Measurements from ENCODE around the gene ACOX3.
"Not testable (repeated sequence)": the region's sequence is repeated elsewhere in the genome, so short reads cannot be mapped to it uniquely, and the experiment has no call there.

Gene ACOX3

DNA sequence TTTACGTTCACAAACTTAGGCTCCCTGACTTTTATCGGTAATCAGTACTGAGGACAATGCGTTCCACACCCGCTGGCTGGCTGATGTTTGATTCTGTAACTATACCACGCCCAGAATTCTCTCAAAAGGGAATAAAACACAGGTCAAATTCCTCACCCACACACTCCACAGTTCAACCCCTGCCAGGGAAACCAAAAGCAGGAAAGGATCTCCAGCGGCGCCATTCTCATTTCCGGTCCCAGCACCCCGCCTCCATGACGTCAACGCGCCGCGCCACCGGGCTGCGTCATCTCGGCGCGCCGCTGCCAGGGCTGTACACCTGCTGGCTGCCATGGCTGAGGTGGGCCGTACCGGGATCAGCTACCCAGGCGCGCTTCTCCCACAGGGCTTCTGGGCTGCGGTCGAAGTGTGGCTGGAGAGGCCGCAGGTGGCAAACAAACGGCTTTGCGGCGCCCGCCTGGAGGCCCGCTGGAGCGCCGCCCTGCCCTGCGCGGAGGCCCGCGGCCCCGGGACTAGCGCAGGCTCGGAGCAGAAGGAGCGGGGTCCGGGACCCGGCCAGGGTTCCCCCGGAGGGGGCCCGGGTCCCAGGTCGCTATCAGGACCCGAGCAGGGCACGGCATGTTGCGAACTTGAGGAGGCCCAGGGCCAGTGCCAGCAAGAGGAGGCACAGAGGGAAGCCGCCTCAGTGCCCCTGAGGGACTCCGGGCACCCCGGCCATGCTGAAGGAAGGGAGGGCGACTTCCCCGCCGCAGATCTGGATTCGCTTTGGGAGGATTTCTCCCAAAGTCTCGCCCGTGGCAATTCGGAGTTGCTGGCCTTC is at the start of gene ACOX3, which contains the start of gene TRMT44:
ACOX3 (minus strand) TSS at position 232 of the 820 bp plus-strand sequence. CDS start 24,202 bp downstream, outside the sequence.
TRMT44 (plus strand) TSS at position 286 of the 820 bp plus-strand sequence; CDS start at position 332, 46 bp downstream.
- DNase-seq: peak; percentile 55

DNA sequence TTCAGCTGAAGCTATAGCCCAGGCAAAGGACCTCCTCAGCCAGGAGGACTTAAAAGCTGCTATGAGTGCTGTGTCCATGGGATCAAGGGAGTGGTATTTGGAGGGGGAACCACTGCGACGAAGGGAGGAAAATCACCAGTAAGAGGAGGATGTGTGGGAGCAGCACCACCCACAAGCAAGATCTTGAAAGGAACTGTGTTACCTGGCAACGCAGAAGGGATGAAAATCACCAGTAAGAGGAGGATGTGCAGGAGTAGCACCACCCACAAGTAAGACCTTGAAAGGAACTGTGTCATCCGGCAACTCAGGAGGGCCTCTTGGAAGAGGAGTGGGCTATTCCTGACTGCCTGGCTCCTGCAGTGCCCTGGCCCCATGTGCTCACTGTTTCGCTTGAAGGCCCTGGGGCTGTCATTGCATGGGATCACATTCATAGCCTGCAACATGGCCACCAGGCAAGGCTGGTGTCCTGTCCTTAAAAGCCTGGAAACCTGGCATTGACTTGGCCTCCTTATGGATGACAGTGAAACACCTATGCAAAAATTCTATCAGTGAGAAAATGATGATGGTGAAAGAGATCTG is 48.4 kb upstream of the ACOX3 start:
- no peak for DNase-seq

DNA sequence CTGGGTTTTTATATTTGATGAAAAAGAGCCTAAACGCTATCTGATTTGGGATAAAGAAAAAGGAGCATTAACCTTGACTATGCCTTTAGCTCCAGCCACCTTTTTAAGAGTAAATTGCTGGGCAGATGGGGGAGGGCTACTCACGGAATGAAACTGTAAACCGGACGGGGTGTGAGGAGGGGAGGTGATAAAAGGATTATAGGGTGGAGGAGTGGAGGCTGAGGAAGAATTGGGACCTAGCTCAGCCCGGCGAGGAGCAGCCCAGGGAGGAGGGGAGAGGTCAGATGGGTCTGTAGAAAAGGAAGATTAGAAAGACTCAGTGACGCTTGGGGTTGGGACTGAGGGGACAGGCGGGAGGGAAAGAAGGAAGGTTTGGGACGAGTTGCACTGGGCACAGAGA is 46.1 kb upstream of the ACOX3 start:
- not testable (repeated sequence) for DNase-seq

DNA sequence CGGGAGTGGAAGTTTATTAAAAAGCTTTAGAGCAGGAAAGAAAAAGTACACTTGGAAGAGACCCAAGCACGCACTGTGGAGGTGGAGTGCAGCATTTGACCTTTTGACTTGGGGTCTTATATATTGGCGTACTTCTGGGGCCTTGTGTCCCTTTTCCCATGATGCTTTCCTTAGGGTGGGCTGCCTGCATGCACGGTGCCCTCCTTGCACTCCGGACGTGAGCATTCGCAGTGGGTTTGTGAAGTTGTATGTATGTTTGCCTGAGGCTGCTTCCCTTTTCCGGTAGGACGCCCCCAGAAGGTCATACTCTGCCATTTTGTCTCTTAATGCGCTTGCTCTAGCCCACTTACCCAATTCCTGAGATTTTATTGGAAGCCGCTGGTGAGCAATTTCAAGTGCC is 39.7 kb upstream of the ACOX3 start:
- no peak for DNase-seq

DNA sequence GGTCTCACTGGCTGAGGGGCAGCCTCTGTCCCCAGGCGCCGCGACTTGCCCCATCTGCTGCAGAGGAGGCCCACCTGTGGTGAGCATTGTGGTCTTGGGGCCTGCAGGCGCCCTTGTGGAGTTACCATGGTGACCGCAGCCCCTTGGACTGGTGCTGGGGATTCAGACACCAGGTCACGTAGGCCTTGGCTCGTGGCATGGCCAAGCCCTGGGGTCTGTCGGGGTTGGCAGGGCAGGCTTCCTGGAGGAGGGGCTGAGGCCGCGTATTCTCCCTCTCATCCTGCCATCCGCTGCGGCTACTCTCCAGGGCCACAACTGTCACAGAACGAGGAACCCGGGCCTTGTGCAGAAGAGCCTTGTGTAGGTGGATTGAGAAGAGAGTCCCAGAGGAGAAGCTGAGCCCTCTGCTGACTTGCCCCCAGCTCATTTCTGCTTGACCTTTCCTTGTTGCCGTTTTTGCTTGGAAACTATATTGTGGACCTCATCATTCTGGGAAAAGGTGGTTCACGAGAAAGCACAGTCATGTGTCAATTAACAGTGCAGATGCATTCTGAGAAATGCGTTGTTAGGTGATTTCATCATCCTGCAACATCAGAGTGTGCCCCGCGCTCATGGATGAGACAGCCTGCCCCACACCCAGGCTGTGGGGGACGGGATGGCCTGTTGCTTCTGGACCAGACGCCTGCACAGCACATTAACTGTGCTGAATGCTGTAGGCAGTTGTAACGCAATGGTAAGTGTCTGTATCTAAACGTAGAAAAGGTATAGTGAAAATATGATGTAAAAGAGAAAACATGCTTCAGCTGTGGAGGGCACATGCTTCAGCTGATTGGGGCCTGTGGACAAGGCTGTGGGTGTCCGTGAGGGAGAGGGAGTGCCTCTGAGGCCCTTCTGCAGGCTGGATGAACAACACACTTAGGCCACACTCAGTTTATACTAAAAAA is 38.5 kb upstream of the ACOX3 start:
- DNase-seq: no peak

DNA sequence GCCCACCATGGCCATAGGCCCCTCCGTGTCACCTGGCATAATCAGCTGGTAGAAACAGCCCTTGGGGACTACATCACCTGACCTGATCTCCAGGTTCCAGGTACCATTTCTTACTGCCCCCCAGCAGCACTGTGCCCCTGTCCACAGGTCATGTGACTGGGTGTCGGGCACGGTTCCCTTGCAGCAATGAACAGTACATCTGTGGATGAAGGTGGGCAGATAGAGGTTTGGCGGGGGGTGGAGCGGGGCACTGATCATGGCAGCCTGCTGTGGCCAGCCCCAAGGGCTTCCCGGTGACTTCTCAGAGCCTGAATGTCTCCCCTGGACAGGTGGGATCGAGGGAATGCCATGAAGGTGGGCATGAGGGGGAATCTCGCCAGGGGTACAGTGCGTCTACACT is 37.8 kb upstream of the ACOX3 start:
- DNase-seq: no peak

DNA sequence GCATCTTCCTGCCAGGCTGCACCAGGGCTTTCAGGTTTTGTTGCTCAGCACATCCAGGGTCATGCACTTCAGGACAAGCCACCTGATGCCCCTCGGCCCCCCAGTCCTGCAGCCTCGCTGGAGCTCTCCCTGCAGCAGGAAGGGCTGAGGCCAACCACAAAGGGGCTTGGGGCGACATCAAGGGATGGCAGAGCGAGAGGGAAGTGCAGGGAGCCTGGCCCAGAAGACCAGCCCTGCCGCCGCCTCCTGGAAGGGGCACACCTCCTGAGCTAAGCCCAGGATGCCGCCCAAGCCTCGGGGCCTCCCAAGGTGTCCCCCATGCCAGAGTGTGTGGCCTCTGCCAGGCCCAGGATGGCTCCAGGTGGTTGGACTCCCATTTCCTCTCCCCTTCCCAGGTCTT is 37.2 kb upstream of the ACOX3 start:
- no peak for DNase-seq

DNA sequence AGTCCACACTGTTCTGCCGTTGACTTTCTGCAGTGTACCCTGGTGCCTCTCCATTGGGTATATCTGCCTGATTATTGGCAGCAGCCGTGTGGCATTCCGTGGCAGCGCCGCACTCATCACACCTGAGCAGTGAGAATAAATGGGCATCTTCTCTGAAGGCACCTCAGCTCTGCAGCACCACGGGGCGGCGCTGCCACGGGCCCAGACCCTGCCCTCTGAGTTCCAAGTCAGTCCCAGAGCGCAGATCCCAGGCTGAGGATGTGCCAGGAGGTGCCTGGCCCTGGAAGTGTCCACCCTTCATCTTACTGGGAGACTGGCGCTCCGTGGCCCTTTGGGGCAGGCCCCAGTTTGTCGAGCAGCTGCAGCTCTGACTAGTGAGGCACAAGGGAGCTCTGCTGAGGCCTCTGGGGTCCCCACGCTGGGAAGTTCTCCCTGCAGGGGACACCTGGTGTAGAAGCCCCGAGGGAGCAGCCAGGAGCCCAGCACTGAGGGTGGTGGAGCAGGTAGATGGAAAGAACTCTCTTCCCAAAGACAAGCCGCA is 36.6 kb upstream of the ACOX3 start:
- no peak for DNase-seq

DNA sequence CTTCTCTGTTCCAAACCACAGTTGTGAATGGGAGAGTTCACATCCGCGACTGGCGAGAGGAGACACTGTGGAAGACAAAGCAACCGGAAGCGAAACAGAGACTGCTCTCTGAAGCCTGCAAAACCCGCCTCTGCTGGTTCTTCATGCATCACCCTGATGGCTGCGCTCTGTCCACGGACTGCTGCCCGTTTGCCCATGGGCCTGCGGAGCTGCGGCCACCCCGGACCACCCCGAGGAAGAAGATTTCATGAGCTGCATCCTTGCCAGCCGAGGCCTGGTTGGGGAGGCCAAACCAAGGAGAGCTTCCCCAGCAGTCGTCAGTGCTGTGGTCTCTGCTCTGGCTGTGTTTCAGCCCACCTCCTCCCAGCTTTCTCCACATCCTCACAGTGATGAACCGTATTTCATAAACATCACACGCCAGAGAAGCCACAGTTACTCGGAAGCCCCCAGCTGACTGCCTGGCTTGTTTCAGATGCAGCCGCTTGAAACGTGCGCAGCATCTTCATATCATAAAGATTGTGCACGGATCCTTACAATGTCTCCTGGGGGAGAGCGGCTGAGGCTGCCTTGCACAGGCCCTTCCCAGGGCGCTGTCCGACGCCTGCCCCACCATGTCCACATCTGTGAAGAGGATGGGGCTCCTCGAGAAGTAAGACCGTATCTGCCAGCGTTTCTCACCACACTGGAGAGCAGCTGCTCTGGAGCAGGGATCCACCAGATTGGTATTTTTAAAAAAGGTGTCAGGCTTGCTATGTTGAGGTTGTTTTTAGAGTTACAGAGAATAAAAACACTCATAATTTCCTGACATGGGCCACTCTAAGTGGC is 35.4 kb upstream of the ACOX3 start:
- no peak for DNase-seq

DNA sequence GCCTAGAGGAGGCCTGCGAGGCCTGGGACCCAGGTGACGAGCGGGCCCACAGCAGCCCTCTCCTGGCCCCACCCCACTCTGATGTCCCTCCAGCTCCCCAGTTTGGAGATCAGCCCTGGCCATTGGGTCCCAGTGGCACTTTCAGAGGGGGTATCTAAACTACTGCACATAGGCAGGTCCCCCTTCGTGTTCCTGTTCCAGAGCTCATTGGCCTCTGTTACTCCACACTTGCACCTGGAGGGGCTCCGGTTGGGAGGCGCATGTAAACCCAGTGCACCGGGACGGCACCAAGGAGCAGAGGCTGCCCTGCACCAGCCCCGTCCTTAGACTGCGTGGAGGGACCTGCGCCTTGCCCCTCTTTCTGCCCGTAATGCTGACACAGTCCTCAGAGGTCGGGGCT is 34.3 kb upstream of the ACOX3 start:
- no peak for DNase-seq

DNA sequence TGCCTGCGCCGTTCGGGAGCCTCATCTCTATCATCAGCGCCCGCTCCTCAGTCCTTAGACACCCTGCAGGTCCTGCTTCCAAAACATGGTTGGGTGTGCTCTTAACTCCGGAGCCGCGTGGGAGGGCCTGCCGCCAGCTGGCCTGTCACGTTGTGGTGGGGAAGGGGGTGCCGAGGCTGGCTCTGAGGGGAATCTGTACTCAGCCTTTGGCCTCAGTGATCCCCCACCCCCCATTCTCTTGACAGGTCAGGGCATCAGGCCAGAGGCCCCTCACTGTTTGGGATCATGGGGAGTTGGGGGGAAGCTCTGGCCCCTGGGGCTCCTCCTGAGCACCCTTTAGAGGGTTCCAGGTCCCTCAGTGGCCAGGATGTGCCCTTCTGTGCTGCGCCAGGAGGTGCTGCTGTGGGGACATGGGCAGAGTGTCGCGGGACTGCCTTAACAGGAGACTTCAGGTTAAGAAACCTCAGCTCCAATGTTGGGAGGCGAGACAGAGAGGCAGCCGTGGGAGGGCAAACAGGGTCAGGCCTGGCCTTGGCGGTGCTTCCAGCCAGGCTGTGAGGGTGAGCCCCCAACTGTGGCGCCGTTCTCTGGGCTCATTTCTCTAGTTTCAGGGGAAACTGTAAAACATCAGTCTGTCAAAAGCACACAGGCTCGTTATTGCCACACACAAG is 33.5 kb upstream of the ACOX3 start:
- no peak for DNase-seq

DNA sequence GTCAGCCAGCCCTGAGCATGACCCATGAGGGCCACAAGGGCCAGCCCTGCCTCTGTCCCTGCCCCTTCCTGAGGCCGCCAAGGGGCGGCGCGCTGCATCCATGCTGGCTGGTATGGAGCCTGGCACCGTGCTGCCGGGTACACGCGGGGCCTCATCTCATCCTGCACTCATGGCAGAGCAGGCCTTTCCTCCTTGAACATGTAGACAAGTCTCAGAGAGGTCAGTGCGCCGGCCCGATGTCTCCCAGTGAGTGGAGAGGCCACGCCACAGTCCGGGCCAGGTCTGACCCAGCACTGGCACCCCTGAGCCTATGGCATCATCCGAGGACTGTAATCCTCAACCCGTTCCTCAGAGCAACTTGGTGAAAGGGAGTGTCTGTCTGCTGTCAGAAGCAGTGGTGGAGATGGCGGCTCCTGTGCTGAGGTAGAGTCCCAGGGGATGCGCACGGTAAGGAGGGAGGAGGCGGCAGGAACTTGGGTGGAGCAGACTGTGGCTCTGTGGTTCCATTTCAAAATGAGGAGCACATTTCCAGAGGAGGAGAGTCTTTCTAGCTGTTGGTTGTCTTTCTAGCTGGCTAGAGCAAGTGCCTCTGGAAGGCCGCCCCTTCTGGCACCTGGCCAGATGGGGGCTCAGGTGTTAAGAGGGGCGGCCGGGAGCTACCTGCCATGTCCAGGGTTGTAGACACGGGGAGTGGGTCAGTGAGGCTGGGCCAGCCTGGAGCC is 32.8 kb upstream of the ACOX3 start:
- DNase-seq: no peak

DNA sequence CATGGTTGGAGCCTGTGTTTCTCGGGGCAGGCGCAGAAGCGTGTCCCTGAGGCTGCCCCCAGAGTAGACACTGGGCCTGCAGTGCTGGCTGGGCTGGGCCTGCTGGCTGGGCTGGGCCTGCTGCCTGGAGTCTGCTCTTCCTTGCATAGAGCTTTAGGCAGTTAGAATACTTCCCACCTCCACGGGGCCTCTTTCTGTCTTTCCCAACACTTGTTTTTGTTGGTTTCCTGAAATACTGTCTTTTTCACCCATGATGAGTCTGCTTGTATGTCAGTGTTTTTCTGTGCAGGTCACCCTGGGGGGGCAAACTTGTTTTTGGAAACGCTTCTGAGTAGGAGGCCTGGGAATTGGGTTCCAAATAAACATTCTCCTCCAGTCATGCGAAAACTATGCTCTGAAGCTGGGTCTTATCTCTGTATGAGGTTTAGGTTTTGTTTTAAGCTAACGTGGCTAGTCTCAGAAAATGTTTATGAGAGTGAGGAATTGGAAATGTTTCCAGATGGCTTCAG is 32.2 kb upstream of the ACOX3 start:
- no peak for DNase-seq

DNA sequence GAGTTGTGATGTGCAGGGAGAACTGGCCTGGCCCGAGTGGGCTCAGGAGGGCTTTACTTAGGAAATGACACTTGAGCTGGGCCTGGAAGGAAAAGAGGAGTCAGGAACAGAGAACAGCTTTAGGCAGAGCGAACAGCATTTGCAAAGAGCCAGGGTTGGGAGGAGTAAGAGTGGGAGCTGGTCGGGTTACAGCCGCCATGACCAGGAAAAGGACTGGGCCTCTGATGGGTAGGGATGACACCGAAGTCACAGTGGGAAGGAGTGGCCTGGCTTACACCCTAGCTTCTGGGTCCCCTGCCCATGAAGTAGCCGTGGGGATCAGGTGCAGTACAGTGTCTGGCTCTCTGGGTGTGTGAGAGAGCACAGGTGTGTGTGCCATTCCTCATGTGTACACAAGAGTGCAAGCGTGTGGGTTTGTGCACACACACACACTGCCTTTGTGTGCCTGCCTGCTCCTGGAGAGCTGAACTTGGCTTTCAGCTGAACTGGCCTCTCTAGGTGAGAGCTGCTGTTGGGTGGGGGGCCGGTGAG is 31.7 kb upstream of the ACOX3 start:
- no peak for DNase-seq

DNA sequence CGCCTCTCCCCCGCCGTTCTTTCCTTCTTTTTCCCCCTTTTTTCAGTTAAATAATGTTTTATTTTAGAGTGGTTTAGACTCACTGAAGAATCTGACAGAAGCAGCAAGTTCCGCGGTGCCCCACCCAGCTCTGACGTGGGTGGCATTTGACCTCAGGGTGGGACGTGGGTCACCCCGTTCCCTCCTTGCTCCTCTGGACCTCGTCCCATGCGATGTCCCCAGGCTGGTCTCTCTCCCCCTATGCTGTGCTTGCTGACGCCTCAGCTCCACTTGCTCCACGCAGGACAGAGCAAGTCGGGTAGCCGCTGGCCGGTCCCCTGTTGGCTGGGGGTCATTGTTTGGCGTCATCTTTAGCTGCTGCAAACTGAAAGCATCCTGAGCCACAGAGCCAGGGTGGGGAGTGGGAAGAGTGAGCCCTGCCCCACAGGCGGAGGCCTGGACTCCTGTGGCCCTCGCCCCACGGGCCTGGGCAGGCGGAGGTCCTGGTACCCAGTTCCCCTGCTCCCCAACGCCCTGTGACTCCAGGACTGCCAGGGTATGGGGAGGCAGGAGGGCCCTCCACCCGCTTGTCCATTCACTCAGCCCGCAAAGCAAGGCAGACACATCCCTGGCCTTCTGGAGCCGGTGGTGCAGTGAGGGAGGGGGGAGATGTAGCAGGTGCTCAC is 30.8 kb upstream of the ACOX3 start:
- no peak for DNase-seq

DNA sequence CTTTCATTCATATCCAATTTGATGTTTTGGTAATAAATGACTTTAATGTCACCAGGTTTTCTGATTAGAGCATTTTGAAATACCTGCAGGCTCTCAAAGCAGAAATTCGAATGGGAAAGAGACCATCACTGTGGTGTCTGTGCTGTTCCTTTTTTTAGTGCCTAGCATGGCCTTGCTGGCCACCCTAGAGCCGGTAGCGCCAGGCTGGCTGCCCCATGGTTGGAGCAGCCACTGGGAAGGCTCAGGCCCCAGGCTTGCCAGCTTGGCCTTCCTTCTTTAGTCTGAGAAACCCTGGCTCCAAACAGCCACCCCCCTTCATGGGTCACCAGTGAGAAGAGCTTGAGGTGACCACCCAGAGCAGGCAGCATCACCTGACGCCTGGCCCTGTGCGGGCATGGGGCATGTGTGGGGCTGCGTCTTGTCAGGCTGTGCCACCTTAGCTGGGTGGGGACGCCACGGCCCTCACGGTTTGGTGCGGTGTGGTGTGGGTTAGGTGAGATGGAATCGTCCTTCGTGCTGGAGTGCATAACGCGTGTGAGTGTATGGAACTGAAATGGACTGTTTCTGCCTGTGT is 30.0 kb upstream of the ACOX3 start:
- DNase-seq: no peak

DNA sequence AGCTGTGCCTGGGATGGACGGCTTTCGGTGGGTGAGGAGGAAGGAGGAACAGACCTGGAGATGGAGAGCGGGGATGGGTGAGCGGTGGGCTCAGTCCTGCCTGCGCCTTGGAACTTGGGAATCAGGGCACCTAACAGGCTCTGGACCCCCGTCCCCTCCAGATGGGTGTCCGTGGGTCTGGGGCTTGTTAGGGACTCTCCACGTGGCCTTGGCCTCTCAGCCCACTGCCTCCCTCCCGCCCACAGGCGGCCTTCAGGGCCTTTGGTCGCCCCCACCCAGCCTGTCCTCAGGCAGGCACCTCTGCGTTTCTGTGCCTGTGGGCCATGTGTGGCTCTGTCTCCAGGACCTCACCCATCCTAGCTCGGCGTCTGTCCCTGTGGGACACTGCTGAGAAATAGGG is 29.0 kb upstream of the ACOX3 start:
- DNase-seq: no peak

DNA sequence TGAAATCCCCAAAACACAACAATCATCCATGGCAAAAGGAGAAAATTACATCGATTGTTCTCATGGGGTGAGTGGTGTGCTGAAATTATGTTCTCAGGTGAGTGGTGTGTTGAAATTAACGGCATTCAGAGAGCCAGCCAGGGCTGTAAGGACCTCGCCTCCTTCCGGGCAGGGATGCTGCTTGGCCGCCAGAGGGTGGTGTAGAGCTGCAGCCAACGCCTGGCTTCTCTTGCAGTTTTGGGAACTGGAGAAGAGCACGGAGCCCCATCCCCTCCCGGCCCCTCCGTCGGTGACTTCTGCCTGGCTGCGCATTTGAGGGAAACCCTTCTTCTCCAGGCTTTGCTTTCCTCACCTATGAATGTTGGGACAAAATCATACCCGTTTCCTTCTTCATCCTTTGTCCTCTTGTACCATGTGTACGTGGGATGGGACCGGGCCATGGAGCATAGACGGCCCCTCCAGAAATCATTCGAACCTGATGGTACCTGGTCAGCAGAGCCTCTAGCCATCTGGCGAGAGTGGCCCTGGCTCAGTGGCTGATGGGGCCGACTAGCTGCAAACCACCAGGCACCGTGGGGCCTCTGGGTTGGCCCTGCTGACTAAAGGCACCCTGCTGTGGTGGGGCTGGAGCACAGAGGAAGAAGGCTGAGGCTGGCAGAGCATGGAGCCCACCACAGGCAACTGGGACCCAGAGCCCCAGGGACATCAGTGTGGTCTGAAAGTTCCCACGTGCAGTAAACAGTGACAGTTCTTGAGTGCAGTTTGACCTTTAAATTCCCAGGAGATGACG is 28.4 kb upstream of the ACOX3 start:
- DNase-seq: peak; percentile 4

DNA sequence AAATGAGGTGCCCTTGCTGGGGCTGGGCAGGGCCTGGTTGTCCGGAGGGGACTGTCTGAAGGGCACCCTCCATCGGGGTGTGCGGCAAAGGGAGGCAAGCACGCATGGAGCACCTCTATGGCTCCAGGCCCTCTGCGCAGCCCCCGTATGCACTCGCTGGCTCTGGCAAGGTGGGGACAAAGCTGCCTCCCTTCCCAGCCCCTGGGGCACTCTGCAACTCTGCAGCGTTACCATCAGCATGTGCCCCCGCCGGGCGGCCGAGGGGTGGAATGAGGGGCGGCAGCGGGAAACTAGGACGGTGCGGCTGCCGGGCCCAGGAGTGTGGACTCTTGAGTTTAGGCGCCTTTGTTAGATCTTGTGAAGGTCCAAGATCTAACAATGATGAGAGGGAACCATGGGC is 26.5 kb upstream of the ACOX3 start:
- no peak for DNase-seq
